ENCODE measurements around the gene PLBD2.

Gene PLBD2

GRCh38 chr12:113359939-113360748 is 1.8 kb downstream of the PLBD2 start:
- no peaks in the 10 kb centered on the region for H3K27me3 ChIP-seq (ENCODE audit: low read depth, low read length)
- peak overlapping the region; percentile 80 to 84 for H3K4me3 ChIP-seq (ENCODE audit: low read depth in 1 of 2, low read length in 2 of 2)
- peaks cover 3 to 14% of the 10 kb centered on the region in 2 donors for H3K4me1 ChIP-seq (ENCODE audit: control insufficient read depth in 1 of 2, insufficient read depth in 2 of 2, low read length in 2 of 2)
- no peaks in the 10 kb centered on the region for H3K36me3 ChIP-seq (ENCODE audit: control insufficient read depth in 1 of 2, insufficient read depth in 2 of 2, low read length in 2 of 2)
- no peaks in the 10 kb centered on the region for H3K9me3 ChIP-seq (ENCODE audit: control insufficient read depth in 1 of 2, low read length in 2 of 2)
- H3K27ac ChIP-seq (ENCODE audit: low read length), result no peak overlapping the region

DNA sequence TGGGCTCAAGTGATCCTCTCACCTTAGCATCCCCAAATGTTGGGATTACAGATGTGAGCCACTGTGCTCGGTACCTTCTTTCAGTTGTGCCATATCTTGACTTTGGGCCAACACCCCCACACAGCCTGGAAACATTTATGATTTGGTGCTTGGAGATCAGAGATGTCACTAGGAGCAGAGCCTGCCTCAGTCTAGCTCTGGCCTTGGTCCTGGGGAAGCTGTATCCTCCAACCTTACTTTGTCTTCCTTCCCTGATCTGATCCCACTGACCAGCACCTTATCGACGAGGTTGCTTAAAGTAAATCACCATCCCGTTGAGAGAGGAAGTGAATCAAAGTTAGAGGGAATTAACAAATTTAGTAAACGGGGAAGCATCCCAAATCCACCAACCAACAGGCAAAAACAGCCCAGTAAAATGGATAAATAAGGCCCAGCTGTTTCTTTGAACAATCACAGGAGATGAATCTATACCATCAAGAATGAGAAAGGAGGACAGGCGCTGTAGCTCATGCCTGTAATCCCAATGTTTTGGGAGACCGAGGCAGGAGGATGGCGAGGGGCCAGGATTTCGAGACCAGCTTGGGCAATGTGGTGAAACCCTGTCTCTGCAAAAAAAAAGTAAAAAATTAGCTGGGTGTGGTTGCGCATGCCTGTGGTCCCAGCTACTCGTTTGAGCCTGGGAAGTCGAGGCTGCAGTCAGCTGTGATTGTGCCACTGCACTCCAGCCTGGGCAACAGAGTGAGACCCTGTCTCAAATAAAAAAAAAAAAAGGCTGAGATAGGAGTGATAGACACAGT is 3.4 kb downstream of the PLBD2 start:
- Histone ChIP-seq H3K4me1 (ENCODE audit: control insufficient read depth in 1 of 2, insufficient read depth in 2 of 2, low read length in 2 of 2) (peaks cover 3 to 17% of the 10 kb centered on the region in 2 donors), H3K9me3 (ENCODE audit: control insufficient read depth in 1 of 2, low read length in 2 of 2) (no peaks in the 10 kb centered on the region), H3K4me3 (ENCODE audit: low read depth in 1 of 2, low read length in 2 of 2) (no peak overlapping the region), H3K27me3 (ENCODE audit: low read depth, low read length) (no peaks in the 10 kb centered on the region), H3K36me3 (ENCODE audit: control insufficient read depth in 1 of 2, insufficient read depth in 2 of 2, low read length in 2 of 2) (no peaks in the 10 kb centered on the region), H3K27ac (ENCODE audit: low read length) (no peak overlapping the region)

- Histone ChIP-seq H3K9me3 (ENCODE audit: control insufficient read depth in 1 of 2, low read length in 2 of 2) (no peaks in the 10 kb centered on the region), H3K36me3 (ENCODE audit: control insufficient read depth in 1 of 2, insufficient read depth in 2 of 2, low read length in 2 of 2) (peaks cover 0 to 8% of the 10 kb centered on the region in 2 donors), H3K4me3 (ENCODE audit: low read depth in 1 of 2, low read length in 2 of 2) (no peak overlapping the region), H3K27me3 (ENCODE audit: low read depth, low read length) (no peaks in the 10 kb centered on the region), H3K4me1 (ENCODE audit: control insufficient read depth in 1 of 2, insufficient read depth in 2 of 2, low read length in 2 of 2) (peaks cover 3 to 5% of the 10 kb centered on the region in 2 donors), H3K27ac (ENCODE audit: low read length) (no peak overlapping the region)
Observed at GRCh38 chr12:113364698-113365097, 6.3 kb downstream of the PLBD2 start.

GRCh38 chr12:113365639-113366395 is 7.4 kb downstream of the PLBD2 start:
- Histone ChIP-seq H3K4me1 (ENCODE audit: control insufficient read depth in 1 of 2, insufficient read depth in 2 of 2, low read length in 2 of 2) (peaks cover 0 to 3% of the 10 kb centered on the region in 2 donors), H3K4me3 (ENCODE audit: low read depth in 1 of 2, low read length in 2 of 2) (no peak overlapping the region), H3K36me3 (ENCODE audit: control insufficient read depth in 1 of 2, insufficient read depth in 2 of 2, low read length in 2 of 2) (peaks cover 0 to 8% of the 10 kb centered on the region in 2 donors), H3K27ac (ENCODE audit: low read length) (no peak overlapping the region), H3K9me3 (ENCODE audit: control insufficient read depth in 1 of 2, low read length in 2 of 2) (no peaks in the 10 kb centered on the region), H3K27me3 (ENCODE audit: low read depth, low read length) (no peaks in the 10 kb centered on the region)

DNA sequence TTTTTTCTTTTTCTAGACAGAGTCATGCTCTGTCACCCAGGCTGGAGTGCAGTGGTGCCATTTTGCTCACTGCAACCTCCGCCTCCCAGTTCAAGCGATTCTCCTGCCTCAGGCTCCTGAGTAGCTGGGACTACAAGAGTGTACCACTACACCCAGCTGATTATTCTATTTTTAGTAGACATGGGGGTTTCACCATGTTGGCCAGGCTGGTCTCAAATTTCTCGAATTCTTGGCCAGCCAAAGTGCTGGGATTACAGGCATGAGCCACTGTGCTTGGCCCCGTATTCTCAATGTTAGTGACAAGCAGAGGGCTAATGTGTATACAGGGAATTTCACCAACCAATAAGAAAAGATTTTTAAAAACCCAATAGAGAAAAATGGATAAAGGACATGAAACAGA is 8.4 kb downstream of the PLBD2 start:
- Histone ChIP-seq H3K4me1 (ENCODE audit: control insufficient read depth in 1 of 2, insufficient read depth in 2 of 2, low read length in 2 of 2) (peaks cover 0 to 3% of the 10 kb centered on the region in 2 donors), H3K27ac (ENCODE audit: low read length) (no peak overlapping the region), H3K36me3 (ENCODE audit: control insufficient read depth in 1 of 2, insufficient read depth in 2 of 2, low read length in 2 of 2) (peaks cover 3 to 17% of the 10 kb centered on the region in 2 donors), H3K4me3 (ENCODE audit: low read depth in 1 of 2, low read length in 2 of 2) (no peak overlapping the region), H3K27me3 (ENCODE audit: low read depth, low read length) (no peaks in the 10 kb centered on the region), H3K9me3 (ENCODE audit: control insufficient read depth in 1 of 2, low read length in 2 of 2) (no peaks in the 10 kb centered on the region)

- H3K4me3 ChIP-seq (ENCODE audit: low read depth in 1 of 2, low read length in 2 of 2), result no peak overlapping the region
- H3K4me1 ChIP-seq (ENCODE audit: control insufficient read depth in 1 of 2, insufficient read depth in 2 of 2, low read length in 2 of 2), result peaks cover 0 to 3% of the 10 kb centered on the region in 2 donors
- H3K27ac ChIP-seq (ENCODE audit: low read length), result no peak overlapping the region
- peaks cover 9 to 28% of the 10 kb centered on the region in 2 donors for H3K36me3 ChIP-seq (ENCODE audit: control insufficient read depth in 1 of 2, insufficient read depth in 2 of 2, low read length in 2 of 2)
- no peaks in the 10 kb centered on the region for H3K27me3 ChIP-seq (ENCODE audit: low read depth, low read length)
- H3K9me3 ChIP-seq (ENCODE audit: control insufficient read depth in 1 of 2, low read length in 2 of 2), result no peaks in the 10 kb centered on the region
Observed at GRCh38 chr12:113368331-113368730, 9.9 kb downstream of the PLBD2 start.

GRCh38 chr12:113369391-113369985 is 11.1 kb downstream of the PLBD2 start:
- peaks cover 13 to 37% of the 10 kb centered on the region in 2 donors for H3K36me3 ChIP-seq (ENCODE audit: control insufficient read depth in 1 of 2, insufficient read depth in 2 of 2, low read length in 2 of 2)
- H3K27ac ChIP-seq (ENCODE audit: low read length), result no peak overlapping the region
- no peaks in the 10 kb centered on the region for H3K9me3 ChIP-seq (ENCODE audit: control insufficient read depth in 1 of 2, low read length in 2 of 2)

GRCh38 chr12:113370923-113371682 is 12.7 kb downstream of the PLBD2 start:
- no peak overlapping the region for H3K4me3 ChIP-seq (ENCODE audit: low read depth in 1 of 2, low read length in 2 of 2)
- no peaks in the 10 kb centered on the region for H3K9me3 ChIP-seq (ENCODE audit: control insufficient read depth in 1 of 2, low read length in 2 of 2)
- H3K27me3 ChIP-seq (ENCODE audit: low read depth, low read length), result no peaks in the 10 kb centered on the region
- H3K27ac ChIP-seq (ENCODE audit: low read length), result no peak overlapping the region
- peaks cover 17 to 49% of the 10 kb centered on the region in 2 donors for H3K36me3 ChIP-seq (ENCODE audit: control insufficient read depth in 1 of 2, insufficient read depth in 2 of 2, low read length in 2 of 2)
- peaks cover 0 to 3% of the 10 kb centered on the region in 2 donors for H3K4me1 ChIP-seq (ENCODE audit: control insufficient read depth in 1 of 2, insufficient read depth in 2 of 2, low read length in 2 of 2)

More at GRCh38 chr12:113369391-113369985, 11.1 kb downstream of the PLBD2 start:
- Histone ChIP-seq H3K4me1 (ENCODE audit: control insufficient read depth in 1 of 2, insufficient read depth in 2 of 2, low read length in 2 of 2) (peaks cover 0 to 3% of the 10 kb centered on the region in 2 donors), H3K27me3 (ENCODE audit: low read depth, low read length) (no peaks in the 10 kb centered on the region), H3K4me3 (ENCODE audit: low read depth in 1 of 2, low read length in 2 of 2) (no peak overlapping the region)

DNA sequence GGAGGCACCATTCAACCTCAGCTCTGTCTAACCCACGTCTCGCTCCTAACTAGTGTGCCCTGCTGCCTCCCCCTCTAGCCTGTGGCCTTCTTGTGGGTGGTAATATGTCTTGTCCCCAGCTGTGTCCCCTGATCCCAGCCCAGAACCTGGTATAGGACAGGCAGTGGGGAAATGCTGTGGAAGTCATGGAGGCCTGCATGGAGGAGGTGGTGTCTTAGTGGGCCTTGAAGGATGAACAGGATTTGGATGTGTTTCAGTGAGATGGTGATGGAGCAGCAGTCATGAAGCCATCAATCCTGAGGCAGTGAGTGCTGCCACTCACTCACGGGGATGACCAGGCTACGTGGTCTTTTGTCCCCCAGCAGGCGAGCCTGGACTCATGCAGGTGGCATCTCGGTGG is 13.4 kb downstream of the PLBD2 start:
- Histone ChIP-seq H3K4me1 (ENCODE audit: control insufficient read depth in 1 of 2, insufficient read depth in 2 of 2, low read length in 2 of 2) (no peaks in the 10 kb centered on the region), H3K36me3 (ENCODE audit: control insufficient read depth in 1 of 2, insufficient read depth in 2 of 2, low read length in 2 of 2) (peaks cover 17 to 49% of the 10 kb centered on the region in 2 donors), H3K27ac (ENCODE audit: low read length) (no peak overlapping the region), H3K27me3 (ENCODE audit: low read depth, low read length) (no peaks in the 10 kb centered on the region), H3K9me3 (ENCODE audit: control insufficient read depth in 1 of 2, low read length in 2 of 2) (no peaks in the 10 kb centered on the region), H3K4me3 (ENCODE audit: low read depth in 1 of 2, low read length in 2 of 2) (no peak overlapping the region)

DNA sequence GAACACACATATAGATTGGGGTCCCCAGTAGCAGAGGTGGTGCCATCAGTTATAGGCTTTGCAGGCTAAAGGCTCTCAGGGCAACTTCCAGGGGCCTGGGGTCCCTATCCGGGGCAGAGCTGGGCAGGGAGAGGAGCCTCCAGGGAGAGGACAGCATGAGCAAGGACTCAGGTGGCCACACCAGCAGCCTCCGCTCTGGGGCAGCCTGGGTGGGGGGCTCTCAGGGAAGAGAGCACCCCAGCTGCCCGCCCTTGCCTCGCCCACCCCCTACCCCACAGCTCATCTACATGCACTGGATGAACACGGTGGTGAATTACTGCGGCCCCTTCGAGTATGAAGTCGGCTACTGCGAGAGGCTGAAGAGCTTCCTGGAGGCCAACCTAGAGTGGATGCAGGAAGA is 14.0 kb downstream of the PLBD2 start:
- Histone ChIP-seq H3K27ac (ENCODE audit: low read length) (no peak overlapping the region), H3K9me3 (ENCODE audit: control insufficient read depth in 1 of 2, low read length in 2 of 2) (no peaks in the 10 kb centered on the region), H3K4me1 (ENCODE audit: control insufficient read depth in 1 of 2, insufficient read depth in 2 of 2, low read length in 2 of 2) (no peaks in the 10 kb centered on the region), H3K36me3 (ENCODE audit: control insufficient read depth in 1 of 2, insufficient read depth in 2 of 2, low read length in 2 of 2) (peaks cover 17 to 51% of the 10 kb centered on the region in 2 donors), H3K4me3 (ENCODE audit: low read depth in 1 of 2, low read length in 2 of 2) (no peak overlapping the region), H3K27me3 (ENCODE audit: low read depth, low read length) (no peaks in the 10 kb centered on the region)

Data from muscle layer of duodenum (tissue), 2 donors.